Activated CD8-positive, alpha-beta memory T cell treated with anti-CD3 and anti-CD28 coated beads, Interleukin-2, amount 50 U/mL, for 1 hour (primary cell): ENCODE data around the gene COMMD6.

Experiments
- DNase-seq: peaks from one replicate; pipeline ENCODE4 v3.0.0-alpha.2; 2020; ENCODE audit errors: extremely low read depth

COMMD6 gene

GRCh38 chr13:75482070-75482819, 55.4 kb downstream of the COMMD6 start, which contains the start of gene TBC1D4:
TBC1D4 (minus strand) TSS chr13:75482169; CDS start chr13:75481767, 402 bp downstream.
- DNase-seq, result no peak

GRCh38 chr13:75481176-75482069, 56.2 kb downstream of the COMMD6 start:
- DNase-seq, result no peak

GRCh38 chr13:75480671-75481175, 56.9 kb downstream of the COMMD6 start:
- DNase-seq, result no peak

- DNase-seq, result no peak
Observed at GRCh38 chr13:75479102-75479740, 58.4 kb downstream of the COMMD6 start.

- no peak for DNase-seq
Observed at GRCh38 chr13:75478659-75479058, 59.0 kb downstream of the COMMD6 start.
